ENCODE results near the gene PRDM1.

DNA sequence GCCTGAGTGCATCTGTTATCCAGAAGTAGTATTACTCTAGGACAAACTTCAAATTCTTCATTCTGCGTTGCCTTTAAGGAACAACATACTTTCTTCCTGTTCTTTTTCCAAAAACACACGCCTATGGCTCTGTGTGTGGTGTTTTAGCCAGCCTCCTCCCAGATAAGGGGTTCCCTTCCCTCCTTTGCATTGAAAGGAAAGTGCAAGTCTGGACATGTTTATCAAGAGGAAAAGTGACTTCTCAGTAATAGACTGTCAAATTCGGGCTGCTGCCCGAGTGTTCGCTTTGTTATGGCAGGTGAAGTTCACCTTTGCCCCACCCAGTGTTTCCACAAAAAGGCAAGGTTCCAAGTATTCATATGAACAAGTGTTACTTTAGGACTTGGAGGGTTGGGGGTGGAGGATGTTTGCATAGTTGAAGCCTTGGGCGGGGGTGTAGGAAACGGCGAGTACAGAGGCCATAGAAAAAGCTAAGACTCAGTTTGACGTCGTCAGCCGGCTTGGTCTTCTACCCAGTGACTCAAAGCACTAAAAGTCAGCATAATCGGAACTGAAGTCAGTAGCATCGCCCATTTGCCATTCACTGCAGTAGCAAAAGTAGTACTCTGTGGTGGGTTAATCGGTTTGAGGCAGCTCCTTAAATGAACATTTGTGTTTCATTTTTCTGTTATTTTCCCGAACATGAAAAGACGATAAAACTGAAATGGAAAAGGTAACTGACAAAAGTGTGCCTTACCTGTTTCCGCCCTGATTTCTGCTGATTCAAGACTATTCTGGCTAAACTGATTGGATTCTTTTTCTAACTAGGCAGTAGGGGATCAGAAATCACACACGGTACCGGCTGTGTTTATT, 12.5 kb downstream of the PRDM1 start:
- TF ChIP-seq POLR2AphosphoS5 (IDR thresholded peaks at IDR 0.05) = peak in 2 of 3 donors; percentile 7 to 95
- TF ChIP-seq, protein P1, sequence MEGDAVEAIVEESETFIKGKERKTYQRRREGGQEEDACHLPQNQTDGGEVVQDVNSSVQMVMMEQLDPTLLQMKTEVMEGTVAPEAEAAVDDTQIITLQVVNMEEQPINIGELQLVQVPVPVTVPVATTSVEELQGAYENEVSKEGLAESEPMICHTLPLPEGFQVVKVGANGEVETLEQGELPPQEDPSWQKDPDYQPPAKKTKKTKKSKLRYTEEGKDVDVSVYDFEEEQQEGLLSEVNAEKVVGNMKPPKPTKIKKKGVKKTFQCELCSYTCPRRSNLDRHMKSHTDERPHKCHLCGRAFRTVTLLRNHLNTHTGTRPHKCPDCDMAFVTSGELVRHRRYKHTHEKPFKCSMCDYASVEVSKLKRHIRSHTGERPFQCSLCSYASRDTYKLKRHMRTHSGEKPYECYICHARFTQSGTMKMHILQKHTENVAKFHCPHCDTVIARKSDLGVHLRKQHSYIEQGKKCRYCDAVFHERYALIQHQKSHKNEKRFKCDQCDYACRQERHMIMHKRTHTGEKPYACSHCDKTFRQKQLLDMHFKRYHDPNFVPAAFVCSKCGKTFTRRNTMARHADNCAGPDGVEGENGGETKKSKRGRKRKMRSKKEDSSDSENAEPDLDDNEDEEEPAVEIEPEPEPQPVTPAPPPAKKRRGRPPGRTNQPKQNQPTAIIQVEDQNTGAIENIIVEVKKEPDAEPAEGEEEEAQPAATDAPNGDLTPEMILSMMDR (IDR thresholded peaks at IDR 0.05 in 8 of 11, conservative IDR thresholded peaks at IDR 0.05 in 3 of 11) = no peak
- TF ChIP-seq POLR2A (IDR thresholded peaks at IDR 0.05) = peak in 2 of 3 donors; percentile 46 to 58
